Naive thymus-derived CD4-positive, alpha-beta T cell (primary cell): ENCODE measurements around the gene PLIN3. TPM values are rescaled to one million over a fixed set of nuclear protein-coding genes. Genes with fewer than 3 reads are reported as not detected.

Experiments used
- ATAC-seq: fragments of 150-1000 bp; cut with Tn5 transposase; 2 replicates; pipeline ENCODE4 v1.10.0; 2021; ENCODE audit warnings: mild to moderate bottlenecking, moderate library complexity
- CTCF ChIA-PET: fragments of 350-600 bp; sonication (Branson Sonifier 250); formaldehyde crosslinking; loops from one replicate; lab custom pipeline; 2021; ENCODE audit warnings: antibody characterized with exemption; lab: Charles Lee
- POLR2A ChIA-PET: fragments of 350-600 bp; sonication (Branson Sonifier 250); formaldehyde crosslinking; loops from one replicate; lab custom pipeline; 2021; ENCODE audit warnings: antibody characterized with exemption, inconsistent platforms; lab: Charles Lee
- DNase-seq, 9 donors: peaks; one replicate each; pipeline versions ENCODE4 v3.0.0 to v3.0.0-alpha.2; 2020 to 2022; ENCODE audit warnings: mixed read lengths in 1 of 9
- H3K27ac ChIP-seq: one replicate; pipeline ENCODE4 v1.7.0; 2013; ENCODE audit warnings: mild to moderate bottlenecking, low read depth, low read length, moderate library complexity
- H3K27me3 ChIP-seq, 2 donors: one replicate each; pipeline ENCODE4 v1.7.0; 2013; ENCODE audit warnings: low read length in 2 of 2, mild to moderate bottlenecking in 2 of 2, moderate library complexity in 2 of 2; ENCODE audit not compliant: control insufficient read depth in 2 of 2, insufficient read depth in 2 of 2
- H3K36me3 ChIP-seq, 3 experiments: 1 replicate in 2 of 3; 2 replicates in 1 of 3; pipeline ENCODE4 v1.7.0; 2013; ENCODE audit warnings: low read length in 3 of 3, mild to moderate bottlenecking in 3 of 3, moderate library complexity in 1 of 3; ENCODE audit not compliant: insufficient read depth in 3 of 3, control insufficient read depth in 2 of 3
- H3K4me1 ChIP-seq, 2 donors: one replicate each; pipeline ENCODE4 v1.7.0; 2013; ENCODE audit warnings: low read length in 2 of 2, mild to moderate bottlenecking in 2 of 2, moderate library complexity in 1 of 2; ENCODE audit not compliant: control insufficient read depth in 2 of 2, insufficient read depth in 2 of 2
- H3K4me3 ChIP-seq: 2 replicates; pipeline ENCODE4 v1.7.0; 2013; ENCODE audit warnings: mild to moderate bottlenecking, low read length
- H3K9me3 ChIP-seq, 3 experiments: 1 replicate in 2 of 3; 2 replicates in 1 of 3; pipeline ENCODE4 v1.7.0; 2013; ENCODE audit warnings: low read length in 3 of 3; ENCODE audit not compliant: control insufficient read depth in 2 of 3
- H3K27ac Mint-ChIP-seq, 9 donors: one replicate each; pipeline ENCODE4 v1.8.0; 2020 to 2022; ENCODE audit warnings: mixed read lengths in 9 of 9, mild to moderate bottlenecking in 8 of 9, moderate library complexity in 5 of 9, inconsistent platforms in 2 of 9
- H3K27me3 Mint-ChIP-seq, 5 donors: one replicate each; pipeline ENCODE4 v1.8.0; 2021 to 2022; ENCODE audit warnings: mixed read lengths in 5 of 5, mild to moderate bottlenecking in 1 of 5
- H3K36me3 Mint-ChIP-seq, 5 donors: one replicate each; pipeline ENCODE4 v1.8.0; 2020 to 2022; ENCODE audit warnings: mixed read lengths in 5 of 5, mild to moderate bottlenecking in 3 of 5, inconsistent platforms in 1 of 5
- H3K4me1 Mint-ChIP-seq, 7 donors: one replicate each; pipeline ENCODE4 v1.8.0; 2020 to 2022; ENCODE audit warnings: mixed read lengths in 7 of 7, mild to moderate bottlenecking in 3 of 7, inconsistent platforms in 1 of 7
- H3K4me3 Mint-ChIP-seq, 10 donors: one replicate each; pipeline ENCODE4 v1.8.0; 2020 to 2022; ENCODE audit warnings: mild to moderate bottlenecking in 10 of 10, mixed read lengths in 10 of 10, moderate library complexity in 6 of 10, inconsistent platforms in 2 of 10
- H3K9me3 Mint-ChIP-seq, 11 donors: one replicate each; pipeline ENCODE4 v1.8.0; 2020 to 2022; ENCODE audit warnings: mixed read lengths in 11 of 11, mild to moderate bottlenecking in 4 of 11, inconsistent platforms in 1 of 11, moderate library complexity in 1 of 11
- intact Hi-C, 2 donors: fragments of 100-400 bp; cut with micrococcal nuclease; formaldehyde crosslinking; loops; one replicate each; pipeline ENCODE4 v1.15.1; 2023
- polyA plus RNA-seq, 2 donors: library from polyadenylated mRNA; unstranded; fragments of 300-500 nt; fragmentation: Illumina TruSeq; gene quantifications; one replicate each; pipeline ENCODE4 v1.2.3, GENCODE V29; 2021
- total RNA-seq, 6 experiments: library from RNA in 5 of 6; stranded (reverse) in 5 of 6; gene quantifications; 1 replicate in 5 of 6; 2 replicates in 1 of 6; pipeline ENCODE4 v1.2.3 and lab custom pipeline; 2021 to 2026

PLIN3 gene
- total and polyA plus RNA-seq, 7 experiments from 2014 or later = 12.8 to 38.2 (median 32.0) TPM

DNA sequence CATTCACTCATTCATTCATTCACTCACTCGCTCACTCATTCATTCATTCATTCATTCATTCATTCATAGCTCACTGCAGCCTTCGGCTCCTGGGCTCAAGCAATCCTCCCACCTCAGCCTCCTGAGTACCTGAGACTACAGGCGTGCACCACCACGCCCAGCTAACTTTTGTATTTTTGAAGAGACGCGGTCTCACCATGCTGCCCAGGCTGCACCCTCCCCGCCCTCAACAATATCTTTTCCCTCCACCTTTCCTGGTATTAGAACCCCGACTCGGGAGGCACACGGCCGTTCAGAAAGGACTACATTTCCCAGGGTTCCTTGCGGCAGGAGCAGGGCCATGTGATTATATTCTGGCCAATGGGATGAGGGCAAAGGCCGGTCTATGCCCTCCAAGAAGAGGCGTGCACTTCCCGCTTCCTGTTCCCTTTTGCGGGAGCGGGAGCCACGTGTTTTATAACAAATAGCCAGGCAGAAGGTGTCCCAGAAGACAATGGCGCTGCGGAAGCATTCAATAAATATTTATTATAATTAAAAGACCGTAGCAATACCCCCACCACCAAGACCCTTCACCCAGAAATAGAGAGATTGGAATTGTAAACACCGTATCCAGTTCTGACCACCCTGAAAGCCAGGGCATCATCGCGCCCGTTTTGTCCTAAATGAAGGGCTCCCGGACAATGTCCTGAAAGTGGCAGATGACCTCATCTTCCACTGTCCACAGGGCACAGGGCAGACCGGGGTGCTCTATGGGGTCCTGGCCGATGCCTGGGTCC, 51.9 kb downstream of the PLIN3 start:
- DNase-seq = peak; percentile 43 to 77 (median 67)
- no peaks in the 10 kb centered on the region for H3K9me3 ChIP-seq
- no peaks in the 10 kb centered on the region for H3K27me3 Mint-ChIP-seq
- intact Hi-C loops = loop anchor here (1.0 to 2.0 kb wide), 4 partner anchors 15 to 153 kb away; partner anchors contain the start of genes FEM1A (in 2 of the 2), TICAM1 (in 2 of the 2) and KDM4B (in 1 of the 2)
- no peaks in the 10 kb centered on the region for H3K27me3 ChIP-seq
- H3K9me3 Mint-ChIP-seq = no peaks in the 10 kb centered on the region
- H3K36me3 Mint-ChIP-seq = peaks cover 0 to 13% (median 0%) of the 10 kb centered on the region in 5 donors
- H3K27ac Mint-ChIP-seq = peak overlapping the region; percentile 26 to 91 (median 87)
- H3K4me1 Mint-ChIP-seq = peaks cover 11 to 29% (median 18%) of the 10 kb centered on the region in 7 donors
- ATAC-seq = peak; percentile 86
- ChIA-PET POLR2A (no interaction called here), CTCF (no interaction called here)
- H3K4me1 ChIP-seq = peaks cover 4 to 14% of the 10 kb centered on the region in 2 donors
- H3K4me3 ChIP-seq = peak overlapping the region; percentile 40
- peaks cover 0 to 24% (median 0%) of the 10 kb centered on the region in 3 experiments for H3K36me3 ChIP-seq
- H3K4me3 Mint-ChIP-seq = peak overlapping the region; percentile 68 to 88 (median 81)
- peak overlapping the region; percentile 48 for H3K27ac ChIP-seq

DNA sequence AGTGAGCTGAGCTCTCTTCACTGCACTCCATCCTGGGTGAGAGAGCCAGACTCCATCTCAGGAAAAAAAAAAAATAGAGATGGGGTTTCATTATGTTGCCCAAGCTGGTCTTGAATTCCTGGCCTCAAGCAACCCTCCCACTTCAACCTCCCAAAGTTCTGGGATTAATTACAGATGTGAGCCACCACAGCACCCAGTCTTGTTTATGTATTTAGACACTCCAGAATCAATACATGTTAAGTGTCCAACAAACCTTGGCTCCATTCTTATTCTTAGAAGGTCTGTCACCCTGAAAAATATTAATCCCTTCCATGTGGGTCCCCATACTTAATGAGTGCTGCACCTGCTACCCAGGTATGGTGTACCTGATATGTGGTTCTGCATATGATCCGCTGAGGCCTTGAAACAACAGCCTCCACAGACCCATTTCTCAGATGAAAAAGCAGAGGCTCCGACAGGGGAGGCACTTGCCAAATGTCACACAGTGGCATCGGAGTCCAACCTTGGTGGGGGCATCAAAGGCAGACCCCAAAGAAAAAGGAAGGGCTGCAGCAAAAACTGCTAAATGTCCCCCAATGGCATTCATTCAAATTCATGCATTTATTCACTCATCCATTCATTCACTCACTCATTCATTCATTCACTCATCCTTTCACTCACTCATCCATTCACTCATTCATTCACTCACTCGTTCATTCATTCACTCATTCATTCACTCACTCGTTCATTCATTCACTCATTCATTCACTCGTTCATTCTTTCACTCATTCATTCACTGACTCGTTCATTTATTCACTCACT, 52.6 kb downstream of the PLIN3 start:
- Mint-ChIP-seq H3K27me3 (no peaks in the 10 kb centered on the region), H3K36me3 (peaks cover 0 to 13% (median 0%) of the 10 kb centered on the region in 5 donors), H3K27ac (peak overlapping the region in 7 of 9 donors; percentile 26 to 91 (median 87)), H3K4me1 (peaks cover 11 to 30% (median 18%) of the 10 kb centered on the region in 7 donors), H3K4me3 (peak overlapping the region in 8 of 10 donors; percentile 14 to 88 (median 81)), H3K9me3 (no peaks in the 10 kb centered on the region)
- ChIA-PET CTCF (interaction anchor here (0.6 kb wide), 1 partner anchor 222 kb away, joined by 3 read pairs; no protein-coding TSS in a partner anchor), POLR2A (no interaction called here)
- Histone ChIP-seq H3K4me3 (peak overlapping the region; percentile 40), H3K36me3 (peaks cover 0 to 24% (median 0%) of the 10 kb centered on the region in 3 experiments), H3K27me3 (no peaks in the 10 kb centered on the region), H3K4me1 (peaks cover 4 to 14% of the 10 kb centered on the region in 2 donors), H3K9me3 (no peaks in the 10 kb centered on the region), H3K27ac (no peak overlapping the region)
- intact Hi-C loops = loop anchor here (1.0 to 2.0 kb wide), 4 partner anchors 16 to 154 kb away; partner anchors contain the start of genes FEM1A (in 2 of the 2), TICAM1 (in 2 of the 2) and KDM4B (in 1 of the 2)
- no peak for DNase-seq
- no peak for ATAC-seq

DNA sequence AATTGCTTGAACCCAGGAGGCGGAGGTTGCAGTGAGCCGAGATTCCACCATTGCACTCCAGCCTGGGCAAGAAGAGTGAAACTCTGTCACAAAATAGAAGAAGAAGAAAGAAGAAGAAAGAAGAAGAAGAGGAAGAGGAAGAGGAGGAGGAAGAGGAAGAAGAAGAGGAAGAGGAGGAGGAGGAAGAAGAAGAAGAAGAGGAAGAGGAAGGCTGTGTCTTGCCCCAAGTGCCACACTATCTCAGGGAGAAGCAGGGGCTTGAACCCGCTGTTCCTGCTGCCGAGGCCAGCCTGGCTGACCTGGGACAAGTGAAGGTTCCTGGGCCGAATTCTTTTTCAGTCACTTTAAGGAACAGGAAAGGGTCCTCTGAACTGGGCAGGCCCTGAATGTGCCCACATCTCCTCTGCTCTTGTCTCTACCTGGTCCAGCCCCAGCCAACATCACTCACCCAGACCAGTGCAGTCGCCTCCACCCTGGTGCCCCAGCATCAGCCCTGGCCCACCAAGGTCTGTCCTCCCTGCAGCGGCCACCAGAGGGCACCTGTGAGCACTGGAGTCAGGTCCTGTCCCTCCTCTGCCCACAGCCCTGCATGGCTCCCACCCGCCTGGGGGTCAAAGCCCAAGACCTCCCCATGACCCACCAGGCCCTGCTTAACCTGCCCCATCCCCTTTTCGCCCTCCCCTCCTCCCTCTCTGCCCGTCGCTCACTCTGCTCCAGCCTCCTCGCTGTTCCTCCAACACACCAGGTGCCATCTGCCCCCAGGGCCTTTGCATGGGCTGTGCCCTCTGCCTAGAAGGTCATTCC, 55.9 kb downstream of the PLIN3 start:
- Histone ChIP-seq H3K9me3 (no peaks in the 10 kb centered on the region), H3K27me3 (no peaks in the 10 kb centered on the region), H3K4me3 (no peak overlapping the region), H3K36me3 (peaks cover 0 to 2% (median 0%) of the 10 kb centered on the region in 3 experiments), H3K27ac (no peak overlapping the region), H3K4me1 (peaks cover 4 to 14% of the 10 kb centered on the region in 2 donors)
- peak; percentile 75 for ATAC-seq
- ChIA-PET POLR2A (no interaction called here), CTCF (interaction anchor here (0.7 to 3.5 kb wide), 5 partner anchors 40 to 395 kb away, joined by 3 to 109 read pairs (median 12); no protein-coding TSS in a partner anchor)
- peak overlapping the region in 1 of 10 donors; percentile 45 for H3K4me3 Mint-ChIP-seq
- peak; percentile 61 to 93 (median 78) for DNase-seq
- no peaks in the 10 kb centered on the region for H3K27me3 Mint-ChIP-seq
- peaks cover 11 to 34% (median 18%) of the 10 kb centered on the region in 7 donors for H3K4me1 Mint-ChIP-seq
- peaks cover 0 to 7% (median 0%) of the 10 kb centered on the region in 5 donors for H3K36me3 Mint-ChIP-seq
- intact Hi-C loops = loop anchor here (1.0 to 2.0 kb wide), 4 partner anchors 18 to 220 kb away; no protein-coding TSS in a partner anchor
- no peaks in the 10 kb centered on the region for H3K9me3 Mint-ChIP-seq
- peak overlapping the region in 2 of 9 donors; percentile 51 to 72 for H3K27ac Mint-ChIP-seq

DNA sequence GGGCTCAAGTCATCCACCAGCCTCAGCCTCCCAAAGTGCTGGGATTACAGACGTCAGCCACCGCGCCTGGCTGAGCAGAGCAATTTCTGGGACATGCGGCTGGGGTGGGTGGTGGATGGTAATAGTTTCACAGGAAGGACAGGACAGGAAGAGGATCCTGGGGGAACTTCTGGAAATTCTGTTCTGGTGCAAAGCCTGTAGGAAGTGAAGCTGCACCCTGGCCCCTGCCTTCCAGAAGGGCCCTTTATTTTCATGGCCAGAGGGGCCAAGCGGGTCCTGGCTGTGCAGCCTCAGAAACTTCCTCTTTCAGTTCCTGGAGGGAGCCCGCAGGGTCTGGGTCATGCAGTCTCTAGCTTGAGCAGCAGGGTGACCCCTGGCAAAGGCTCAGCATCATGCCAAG, 60.3 kb downstream of the PLIN3 start:
- Mint-ChIP-seq H3K27ac (no peak overlapping the region), H3K36me3 (no peaks in the 10 kb centered on the region), H3K4me3 (no peak overlapping the region), H3K27me3 (no peaks in the 10 kb centered on the region), H3K4me1 (peaks cover 0 to 19% (median 7%) of the 10 kb centered on the region in 7 donors), H3K9me3 (peaks cover 0 to 1% (median 0%) of the 10 kb centered on the region in 11 donors)
- DNase-seq (no peak), ATAC-seq (peak; percentile 43)
- Histone ChIP-seq H3K27ac (no peak overlapping the region), H3K36me3 (no peaks in the 10 kb centered on the region), H3K4me1 (no peaks in the 10 kb centered on the region), H3K27me3 (no peaks in the 10 kb centered on the region), H3K9me3 (no peaks in the 10 kb centered on the region), H3K4me3 (no peak overlapping the region)
- CTCF ChIA-PET = interaction anchor here (0.7 to 1.1 kb wide), 2 partner anchors 10 to 216 kb away, joined by 3 read pairs; no protein-coding TSS in a partner anchor
- POLR2A ChIA-PET = interaction anchor here (1.6 kb wide), 1 partner anchor 59 kb away, joined by 4 read pairs; no protein-coding TSS in a partner anchor
- intact Hi-C loops = no loop called here

DNA sequence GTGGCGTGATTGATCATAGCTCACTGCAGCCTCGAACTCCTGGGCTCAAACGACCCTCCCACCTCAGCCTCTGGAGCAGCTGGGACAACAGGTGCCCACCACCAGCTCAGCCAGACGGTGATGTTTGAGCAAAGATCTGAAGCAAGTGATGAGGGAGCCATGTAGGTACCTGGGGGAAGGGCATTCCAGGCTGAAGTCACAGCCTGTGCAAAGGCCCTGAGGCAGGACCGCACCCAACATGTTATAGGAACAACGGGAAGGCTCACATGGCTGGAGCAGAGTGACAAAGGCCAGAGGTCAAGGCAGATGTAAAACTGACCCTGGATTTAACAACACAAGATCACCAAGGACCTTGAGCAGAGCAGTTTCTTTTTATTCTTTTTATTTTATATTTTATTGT, 61.1 kb downstream of the PLIN3 start:
- Mint-ChIP-seq H3K4me1 (peaks cover 0 to 11% (median 3%) of the 10 kb centered on the region in 7 donors), H3K27me3 (no peaks in the 10 kb centered on the region), H3K36me3 (no peaks in the 10 kb centered on the region), H3K27ac (peak overlapping the region in 1 of 9 donors; percentile 41), H3K4me3 (no peak overlapping the region), H3K9me3 (peaks cover 0 to 1% (median 0%) of the 10 kb centered on the region in 11 donors)
- DNase-seq (no peak), ATAC-seq (no peak)
- H3K36me3 ChIP-seq = no peaks in the 10 kb centered on the region
- H3K27ac ChIP-seq = no peak overlapping the region
- H3K4me3 ChIP-seq = no peak overlapping the region
- CTCF ChIA-PET = interaction anchor here (0.7 to 1.1 kb wide), 3 partner anchors 9 to 45 kb away, joined by 3 to 4 read pairs (median 3); partner anchors contain the start of gene FEM1A
- no peaks in the 10 kb centered on the region for H3K4me1 ChIP-seq
- intact Hi-C loops = no loop called here
- POLR2A ChIA-PET = interaction anchor here (1.6 kb wide), 1 partner anchor 60 kb away, joined by 4 read pairs; no protein-coding TSS in a partner anchor
- no peaks in the 10 kb centered on the region for H3K9me3 ChIP-seq
- no peaks in the 10 kb centered on the region for H3K27me3 ChIP-seq
